Choroid plexus epithelial cell (primary cell): ENCODE data around the gene DCST2.

Experiments used
- DNase-seq: peaks from one replicate; pipeline ENCODE4 v3.0.0-alpha.2; 2010; ENCODE audit warnings: low read depth
- H3K4me3 ChIP-seq: 2 replicates; pipeline ENCODE4 v1.5.1; 2011; ENCODE audit warnings: low read depth, mild to moderate bottlenecking, control low read depth, low read length, moderate library complexity
- CTCF ChIP-seq: conservative IDR thresholded peaks from 2 replicates; pipeline ENCODE4 v1.5.1; 2011; ENCODE audit warnings: low read depth, mild to moderate bottlenecking, control low read depth, inconsistent platforms, low read length, moderate library complexity

Gene DCST2

GRCh38 chr1:155026154-155026553, 7.4 kb downstream of the DCST2 start:
- no peak for DNase-seq
- no peak for TF ChIP-seq CTCF
- no peak overlapping the region for H3K4me3 ChIP-seq

- no peak for TF ChIP-seq CTCF
Measured at GRCh38 chr1:155024315-155024714, 9.3 kb downstream of the DCST2 start.

GRCh38 chr1:155023627-155024026, 10.0 kb downstream of the DCST2 start:
- H3K4me3 ChIP-seq = no peak overlapping the region
- DNase-seq = no peak
- no peak for TF ChIP-seq CTCF

More at GRCh38 chr1:155024315-155024714, 9.3 kb downstream of the DCST2 start:
- no peak for DNase-seq
- no peak overlapping the region for H3K4me3 ChIP-seq

GRCh38 chr1:155022927-155023236, 10.7 kb downstream of the DCST2 start:
- TF ChIP-seq CTCF = no peak
- H3K4me3 ChIP-seq = no peak overlapping the region
- peak; percentile 18 for DNase-seq

- H3K4me3 ChIP-seq = no peak overlapping the region
- TF ChIP-seq CTCF = no peak
- no peak for DNase-seq
Measured at GRCh38 chr1:155022136-155022926, 11.2 kb downstream of the DCST2 start.

- H3K4me3 ChIP-seq = no peak overlapping the region
- no peak for DNase-seq
- no peak for TF ChIP-seq CTCF
Measured at GRCh38 chr1:155019377-155020245, 14.0 kb downstream of the DCST2 start.
